HG03469 (cell line): ENCODE data around the gene SMU1.

Experiments
- ATAC-seq: cut with Tn5 transposase; IDR thresholded peaks from one replicate; pipeline ENCODE4 v1.9.1; 2021; ENCODE audit warnings: mild to moderate bottlenecking, moderate library complexity, moderate number of reproducible peaks; ENCODE audit not compliant: unreplicated experiment

SMU1 gene

GRCh38 chr9:33076046-33077004, at the start of gene SMU1:
SMU1 (minus strand) TSS chr9:33076674; CDS start chr9:33076608, 66 bp downstream.
- peak; percentile 98 for ATAC-seq

- no peak for ATAC-seq
These were observed 49.0 kb upstream of the SMU1 start for GRCh38 chr9:33125461-33125860.

- peak; percentile 48 for ATAC-seq
These were observed 48.4 kb upstream of the SMU1 start for GRCh38 chr9:33124751-33125381.

- no peak for ATAC-seq
These were observed 47.6 kb upstream of the SMU1 start for GRCh38 chr9:33124046-33124445.

- ATAC-seq: no peak
These were observed 47.0 kb upstream of the SMU1 start for GRCh38 chr9:33123407-33124031.

- ATAC-seq: no peak
These were observed 44.1 kb upstream of the SMU1 start for GRCh38 chr9:33120620-33121019.

GRCh38 chr9:33117796-33118195, 41.3 kb upstream of the SMU1 start:
- no peak for ATAC-seq

GRCh38 chr9:33117306-33117705, 40.8 kb upstream of the SMU1 start:
- ATAC-seq: no peak

GRCh38 chr9:33116860-33117259, 40.4 kb upstream of the SMU1 start:
- no peak for ATAC-seq

- ATAC-seq: no peak
These were observed 38.3 kb upstream of the SMU1 start for GRCh38 chr9:33114746-33115145.

GRCh38 chr9:33113799-33114547, 37.5 kb upstream of the SMU1 start:
- no peak for ATAC-seq

GRCh38 chr9:33112094-33112493, 35.6 kb upstream of the SMU1 start:
- no peak for ATAC-seq

- ATAC-seq: no peak
These were observed 35.2 kb upstream of the SMU1 start for GRCh38 chr9:33111631-33112030.

GRCh38 chr9:33110686-33111085, 34.2 kb upstream of the SMU1 start:
- no peak for ATAC-seq

GRCh38 chr9:33109850-33110595, 33.5 kb upstream of the SMU1 start:
- ATAC-seq: no peak

- ATAC-seq: no peak
These were observed 32.6 kb upstream of the SMU1 start for GRCh38 chr9:33109097-33109496.

- ATAC-seq: no peak
These were observed 32.0 kb upstream of the SMU1 start for GRCh38 chr9:33108472-33108871.

GRCh38 chr9:33107762-33108161, 31.3 kb upstream of the SMU1 start:
- ATAC-seq: no peak

GRCh38 chr9:33106827-33107621, 30.6 kb upstream of the SMU1 start:
- ATAC-seq: no peak
